ENCODE results near the gene PTPRZ1.

- no peak for TF ChIP-seq CTCF (IDR thresholded peaks at IDR 0.05)
- TF ChIP-seq EP300 (IDR thresholded peaks at IDR 0.05): no peak
These were observed 58.4 kb downstream of the PTPRZ1 start for GRCh38 chr7:121931149-121931902.
